ENCODE measurements around the gene OXNAD1.
"Not testable (repeated sequence)": the region's sequence is repeated elsewhere in the genome, so short reads cannot be mapped to it uniquely, and the experiment has no call there.

Gene OXNAD1

GRCh38 chr3:16304061-16305010 is 39.3 kb downstream of the OXNAD1 start:
- no peak for DNase-seq

GRCh38 chr3:16305111-16305541 is 40.1 kb downstream of the OXNAD1 start:
- no peak for DNase-seq

GRCh38 chr3:16307832-16308531 is 43.0 kb downstream of the OXNAD1 start:
- no peak for DNase-seq

- no peak for DNase-seq
Observed at GRCh38 chr3:16308727-16309126, 43.7 kb downstream of the OXNAD1 start.

GRCh38 chr3:16309558-16309957 is 44.5 kb downstream of the OXNAD1 start:
- DNase-seq: peak in 1 of 2 experiments; percentile 78

GRCh38 chr3:16310486-16310885 is 45.5 kb downstream of the OXNAD1 start:
- DNase-seq: not testable (repeated sequence)

- DNase-seq: no peak
Observed at GRCh38 chr3:16311960-16312451, 47.0 kb downstream of the OXNAD1 start.

- DNase-seq: no peak
Observed at GRCh38 chr3:16313886-16314645, 49.1 kb downstream of the OXNAD1 start.

- no peak for DNase-seq
Observed at GRCh38 chr3:16315623-16316022, 50.6 kb downstream of the OXNAD1 start.

GRCh38 chr3:16316396-16316795 is 51.4 kb downstream of the OXNAD1 start:
- no peak for DNase-seq

GRCh38 chr3:16316847-16317560 is 52.0 kb downstream of the OXNAD1 start:
- DNase-seq: no peak

GRCh38 chr3:16317561-16317945 is 52.5 kb downstream of the OXNAD1 start:
- DNase-seq: no peak

GRCh38 chr3:16318176-16318575 is 53.2 kb downstream of the OXNAD1 start:
- DNase-seq: no peak

GRCh38 chr3:16319307-16319706 is 54.3 kb downstream of the OXNAD1 start:
- peak in 1 of 2 experiments; percentile 14 for DNase-seq

GRCh38 chr3:16319723-16320122 is 54.7 kb downstream of the OXNAD1 start:
- no peak for DNase-seq

GRCh38 chr3:16320711-16321110 is 55.7 kb downstream of the OXNAD1 start:
- no peak for DNase-seq

- no peak for DNase-seq
Observed at GRCh38 chr3:16322189-16322588, 57.2 kb downstream of the OXNAD1 start.

GRCh38 chr3:16323737-16324136 is 58.7 kb downstream of the OXNAD1 start:
- no peak for DNase-seq

- no peak for DNase-seq
Observed at GRCh38 chr3:16325850-16326249, 60.8 kb downstream of the OXNAD1 start.

- no peak for DNase-seq
Observed at GRCh38 chr3:16326724-16327349, 61.8 kb downstream of the OXNAD1 start.

GRCh38 chr3:16328124-16328523 is 63.1 kb downstream of the OXNAD1 start:
- DNase-seq: no peak

Data from SW 1271 (cell line).